Skeletal muscle tissue (tissue), 5 donors: ENCODE results near the gene ANKRD11. TPM values are rescaled to one million over a fixed set of nuclear protein-coding genes. Genes with fewer than 3 reads are reported as not detected.

Experiments
- H3K27ac ChIP-seq: one replicate; pipeline ENCODE4 v1.7.0; 2013; ENCODE audit warnings: mild to moderate bottlenecking, low read depth, low read length, inconsistent platforms
- H3K27me3 ChIP-seq, 3 donors: one replicate each; pipeline ENCODE4 v1.7.0; 2013; ENCODE audit warnings: low read length in 3 of 3; ENCODE audit not compliant: control insufficient read depth in 3 of 3, insufficient read depth in 3 of 3
- H3K36me3 ChIP-seq, 3 donors: one replicate each; pipeline ENCODE4 v1.7.0; 2013; ENCODE audit warnings: low read length in 3 of 3; ENCODE audit not compliant: control insufficient read depth in 3 of 3, insufficient read depth in 3 of 3
- H3K4me1 ChIP-seq, 3 donors: one replicate each; pipeline ENCODE4 v1.7.0; 2013; ENCODE audit warnings: low read length in 3 of 3, mild to moderate bottlenecking in 3 of 3; ENCODE audit not compliant: control insufficient read depth in 3 of 3, insufficient read depth in 3 of 3
- H3K4me3 ChIP-seq, 3 donors: one replicate each; pipeline ENCODE4 v1.7.0; 2013; ENCODE audit warnings: low read length in 3 of 3
- H3K9ac ChIP-seq, 3 donors: one replicate each; pipeline ENCODE4 v1.7.0; 2013; ENCODE audit warnings: low read length in 3 of 3, mild to moderate bottlenecking in 3 of 3, moderate library complexity in 2 of 3, low read depth in 1 of 3
- H3K9me3 ChIP-seq, 3 donors: one replicate each; pipeline ENCODE4 v1.7.0; 2013; ENCODE audit warnings: low read length in 3 of 3; ENCODE audit not compliant: control insufficient read depth in 3 of 3
- small RNA-seq: library from RNA; depleted of rRNA; stranded (forward); fragments of <200 nt; gene quantifications from one replicate; pipeline ENCODE3, GENCODE V24; 2014
- total RNA-seq: library from RNA; depleted of rRNA; stranded (reverse); fragments of >200 nt; gene quantifications from one replicate; pipeline ENCODE4 v1.2.3, GENCODE V29; 2014
- donor health status: Osteomylitis.

ANKRD11 gene
- total RNA-seq, 1 donor from 2014 or later, result 21.4 TPM

- Histone ChIP-seq H3K4me3 (no peak overlapping the region), H3K4me1 (peaks cover 4 to 18% (median 17%) of the 10 kb centered on the region in 3 donors), H3K9ac (no peak overlapping the region), H3K36me3 (peaks cover 43 to 50% (median 44%) of the 10 kb centered on the region in 3 donors), H3K27me3 (no peaks in the 10 kb centered on the region), H3K9me3 (peaks cover 0 to 3% (median 0%) of the 10 kb centered on the region in 3 donors), H3K27ac (no peak overlapping the region)
Measured at GRCh38 chr16:89232107-89232506, 258.3 kb downstream of the ANKRD11 start.

GRCh38 chr16:89230255-89230654 is 260.1 kb downstream of the ANKRD11 start:
- Histone ChIP-seq H3K36me3 (peaks cover 56 to 65% (median 59%) of the 10 kb centered on the region in 3 donors), H3K9ac (no peak overlapping the region)

GRCh38 chr16:89224665-89225064 is 265.7 kb downstream of the ANKRD11 start:
- Histone ChIP-seq H3K9me3 (peaks cover 0 to 3% (median 0%) of the 10 kb centered on the region in 3 donors), H3K36me3 (peaks cover 58 to 77% (median 75%) of the 10 kb centered on the region in 3 donors)

More at GRCh38 chr16:89230255-89230654, 260.1 kb downstream of the ANKRD11 start:
- H3K4me1 ChIP-seq, result peaks cover 4 to 18% (median 17%) of the 10 kb centered on the region in 3 donors
- no peak overlapping the region for H3K27ac ChIP-seq
- H3K4me3 ChIP-seq, result no peak overlapping the region
- H3K27me3 ChIP-seq, result no peaks in the 10 kb centered on the region
- H3K9me3 ChIP-seq, result peaks cover 0 to 3% (median 0%) of the 10 kb centered on the region in 3 donors

GRCh38 chr16:89222931-89223330 is 267.4 kb downstream of the ANKRD11 start:
- H3K36me3 ChIP-seq, result peaks cover 55 to 70% (median 66%) of the 10 kb centered on the region in 3 donors
- peaks cover 2 to 6% (median 3%) of the 10 kb centered on the region in 3 donors for H3K4me1 ChIP-seq
- H3K27me3 ChIP-seq, result no peaks in the 10 kb centered on the region
- no peak overlapping the region for H3K9ac ChIP-seq
- no peak overlapping the region for H3K4me3 ChIP-seq
- H3K9me3 ChIP-seq, result peaks cover 0 to 1% (median 0%) of the 10 kb centered on the region in 3 donors
- H3K27ac ChIP-seq, result no peak overlapping the region

More at GRCh38 chr16:89224665-89225064, 265.7 kb downstream of the ANKRD11 start:
- H3K27ac ChIP-seq, result no peak overlapping the region
- H3K4me3 ChIP-seq, result no peak overlapping the region
- H3K4me1 ChIP-seq, result peaks cover 0 to under 1% (median 0%) of the 10 kb centered on the region in 3 donors
- no peak overlapping the region for H3K9ac ChIP-seq
- H3K27me3 ChIP-seq, result no peaks in the 10 kb centered on the region

- no peak overlapping the region for H3K27ac ChIP-seq
- H3K36me3 ChIP-seq, result peaks cover 42 to 57% (median 53%) of the 10 kb centered on the region in 3 donors
- no peaks in the 10 kb centered on the region for H3K9me3 ChIP-seq
- H3K4me3 ChIP-seq, result no peak overlapping the region
- H3K4me1 ChIP-seq, result peaks cover 2 to 9% (median 6%) of the 10 kb centered on the region in 3 donors
- H3K9ac ChIP-seq, result no peak overlapping the region
- no peaks in the 10 kb centered on the region for H3K27me3 ChIP-seq
Measured at GRCh38 chr16:89221604-89222003, 268.8 kb downstream of the ANKRD11 start.

- Histone ChIP-seq H3K36me3 (peaks cover 31 to 41% (median 38%) of the 10 kb centered on the region in 3 donors), H3K4me1 (peaks cover 9 to 16% (median 10%) of the 10 kb centered on the region in 3 donors), H3K27me3 (no peaks in the 10 kb centered on the region)
Measured at GRCh38 chr16:89219365-89219764, 271.0 kb downstream of the ANKRD11 start.

More at GRCh38 chr16:89219365-89219764, 271.0 kb downstream of the ANKRD11 start:
- no peak overlapping the region for H3K4me3 ChIP-seq
- H3K9me3 ChIP-seq, result no peaks in the 10 kb centered on the region
- no peak overlapping the region for H3K27ac ChIP-seq
- no peak overlapping the region for H3K9ac ChIP-seq

Small RNA genes lying within 50 kb of the gene (small RNA-seq; reads per million reads assigned to genes)
- gene RNU6-430P, result not detected

Other genes with a start within 250 kb of the ANKRD11 start
- 83.0 TPM for gene SPG7, start 17.8 kb upstream of the ANKRD11 start, total RNA-seq
- gene RPL13, start 70.1 kb upstream of the ANKRD11 start, total RNA-seq, result 2,337 TPM
- not detected for gene CPNE7, start 85.2 kb upstream of the ANKRD11 start, total RNA-seq
- not detected for gene DPEP1, start 123.1 kb upstream of the ANKRD11 start, total RNA-seq
- gene CHMP1A, start 167.1 kb upstream of the ANKRD11 start, total RNA-seq, result 40.2 TPM
- 2.1 TPM for gene SPATA33, start 167.3 kb upstream of the ANKRD11 start, total RNA-seq
- gene CDK10, start 196.1 kb upstream of the ANKRD11 start, total RNA-seq, result 17.7 TPM
- gene SPATA2L, start 211.1 kb upstream of the ANKRD11 start, total RNA-seq, result 6.8 TPM
- gene VPS9D1, start 230.3 kb upstream of the ANKRD11 start, total RNA-seq, result 3.1 TPM
- 15.1 TPM for gene ZNF276, start 231.0 kb upstream of the ANKRD11 start, total RNA-seq